CD14-positive monocyte (primary cell): ENCODE measurements around the gene NRG3. TPM values are rescaled to one million over a fixed set of nuclear protein-coding genes. Genes with fewer than 3 reads are reported as not detected.

Experiments used
- DNase-seq, 3 donors: peaks; one replicate each; pipeline ENCODE4 v3.0.0-alpha.2; 2011 to 2022
- H2AFZ ChIP-seq: 2 replicates; pipeline ENCODE4 v1.6.0; 2012; ENCODE audit warnings: mild to moderate bottlenecking, low read depth, low read length, inconsistent platforms; ENCODE audit not compliant: insufficient read depth, poor library complexity, severe bottlenecking
- H3K27ac ChIP-seq, 2 donors: 1 replicate in 1 of 2; 2 replicates in 1 of 2; pipeline ENCODE4 v1.5.1; 2012 to 2013; ENCODE audit warnings: low read length in 2 of 2, control low read depth in 1 of 2, inconsistent platforms in 1 of 2, low read depth in 1 of 2, mild to moderate bottlenecking in 1 of 2
- H3K27me3 ChIP-seq, 2 donors: one replicate each; pipeline versions ENCODE4 v1.6.0 to v1.6.1; 2011 to 2013; ENCODE audit warnings: low read length in 2 of 2; ENCODE audit not compliant: control insufficient read depth in 2 of 2, insufficient read depth in 2 of 2
- H3K36me3 ChIP-seq, 2 donors: replicated peaks in 1 of 2; 1 replicate in 1 of 2; 2 replicates in 1 of 2; pipeline versions ENCODE4 v1.5.1 to v1.6.1; 2012 to 2013; ENCODE audit warnings: low read length in 2 of 2, control low read depth in 1 of 2, inconsistent platforms in 1 of 2, mild to moderate bottlenecking in 1 of 2; ENCODE audit not compliant: insufficient read depth in 2 of 2, control insufficient read depth in 1 of 2
- H3K4me1 ChIP-seq, 2 donors: 1 replicate in 1 of 2; 2 replicates in 1 of 2; pipeline versions ENCODE4 v1.5.1 to v1.6.1; 2012 to 2013; ENCODE audit warnings: low read length in 2 of 2, control low read depth in 1 of 2, inconsistent platforms in 1 of 2, mild to moderate bottlenecking in 1 of 2, moderate library complexity in 1 of 2; ENCODE audit not compliant: insufficient read depth in 2 of 2, control insufficient read depth in 1 of 2
- H3K4me2 ChIP-seq: replicated peaks from 2 replicates; pipeline ENCODE3; 2012; ENCODE audit warnings: low read length, moderate library complexity, mild to moderate bottlenecking; ENCODE audit not compliant: poor library complexity, severe bottlenecking; ENCODE audit errors: extremely low read depth
- H3K4me3 ChIP-seq, 3 experiments: fragments of 200-600 bp in 1 of 3; sonication (generic) in 1 of 3; replicated peaks in 1 of 3; 1 replicate in 2 of 3; 2 replicates in 1 of 3; pipeline ENCODE4 v1.5.1; 2011 to 2013; ENCODE audit warnings: low read length in 3 of 3, mild to moderate bottlenecking in 3 of 3, control low read depth in 2 of 3, low read depth in 2 of 3, inconsistent platforms in 1 of 3, moderate library complexity in 1 of 3
- H3K79me2 ChIP-seq: 2 replicates; pipeline ENCODE4 v1.6.0; 2012; ENCODE audit warnings: mild to moderate bottlenecking, control low read depth, inconsistent platforms, low read length, moderate library complexity; ENCODE audit not compliant: insufficient read depth
- H3K9ac ChIP-seq: 2 replicates; pipeline ENCODE4 v1.6.0; 2017; ENCODE audit warnings: low read length, mild to moderate bottlenecking; ENCODE audit not compliant: insufficient read depth, poor library complexity, severe bottlenecking
- H3K9me3 ChIP-seq, 2 donors: replicated peaks in 1 of 2; 1 replicate in 1 of 2; 2 replicates in 1 of 2; pipeline versions ENCODE4 v1.5.1 to v1.6.1; 2012 to 2013; ENCODE audit warnings: low read length in 2 of 2, control low read depth in 1 of 2; ENCODE audit not compliant: control insufficient read depth in 1 of 2, insufficient read depth in 1 of 2
- H4K20me1 ChIP-seq: 2 replicates; pipeline ENCODE4 v1.6.0; 2012; ENCODE audit warnings: mild to moderate bottlenecking, low read length, control low read depth, moderate library complexity; ENCODE audit not compliant: insufficient read depth
- H3K27ac Mint-ChIP-seq, 7 donors: one replicate each; pipeline ENCODE4 v1.8.0; 2020; ENCODE audit warnings: mild to moderate bottlenecking in 7 of 7, mixed read lengths in 7 of 7, moderate library complexity in 6 of 7, inconsistent platforms in 2 of 7
- H3K27me3 Mint-ChIP-seq, 3 donors: one replicate each; pipeline ENCODE4 v1.8.0; 2021 to 2022; ENCODE audit warnings: low read depth in 3 of 3, mild to moderate bottlenecking in 3 of 3, mixed read lengths in 3 of 3, moderate library complexity in 3 of 3, inconsistent platforms in 1 of 3
- H3K36me3 Mint-ChIP-seq, 2 donors: one replicate each; pipeline ENCODE4 v1.8.0; 2020; ENCODE audit warnings: mixed read lengths in 2 of 2, inconsistent platforms in 1 of 2, mild to moderate bottlenecking in 1 of 2
- H3K4me1 Mint-ChIP-seq: one replicate; pipeline ENCODE4 v1.8.0; 2020; ENCODE audit warnings: mild to moderate bottlenecking, mixed read lengths
- H3K4me3 Mint-ChIP-seq, 2 donors: one replicate each; pipeline ENCODE4 v1.8.0; 2020; ENCODE audit warnings: mild to moderate bottlenecking in 2 of 2, mixed read lengths in 2 of 2, moderate library complexity in 1 of 2
- H3K9me3 Mint-ChIP-seq, 7 donors: one replicate each; pipeline ENCODE4 v1.8.0; 2020 to 2022; ENCODE audit warnings: mixed read lengths in 7 of 7, mild to moderate bottlenecking in 6 of 7, moderate library complexity in 6 of 7, inconsistent platforms in 2 of 7
- CTCF ChIP-seq: fragments of 200-600 bp; IDR thresholded peaks from one replicate; pipeline ENCODE4 v1.8.0; 2022; ENCODE audit warnings: antibody characterized with exemption, mild to moderate bottlenecking
- WGBS: methylation state at CpG from one replicate; pipeline ENCODE4 v1.1.5; 2013; ENCODE audit warnings: missing lambda C conversion rate; ENCODE audit not compliant: insufficient coverage; 5-methylcytosine and 5-hydroxymethylcytosine counted together
- intact Hi-C, 2 donors: fragments of 100-400 bp; cut with micrococcal nuclease; formaldehyde crosslinking; loops; one replicate each; pipeline versions ENCODE4 v1.15.0 to v1.15.1; 2023
- polyA plus RNA-seq, 3 donors: library from polyadenylated mRNA; depleted of rRNA in 1 of 3; unstranded in 2 of 3; stranded (reverse) in 1 of 3; fragments of 300-500 nt in 2 of 3; fragments of >200 nt in 1 of 3; fragmentation: Illumina TruSeq in 2 of 3; gene quantifications; 1 replicate in 2 of 3; 2 replicates in 1 of 3; pipeline ENCODE4 v1.2.3, GENCODE V29; 2012 to 2021

Gene NRG3
- polyA plus RNA-seq, 3 donors, result not detected

DNA sequence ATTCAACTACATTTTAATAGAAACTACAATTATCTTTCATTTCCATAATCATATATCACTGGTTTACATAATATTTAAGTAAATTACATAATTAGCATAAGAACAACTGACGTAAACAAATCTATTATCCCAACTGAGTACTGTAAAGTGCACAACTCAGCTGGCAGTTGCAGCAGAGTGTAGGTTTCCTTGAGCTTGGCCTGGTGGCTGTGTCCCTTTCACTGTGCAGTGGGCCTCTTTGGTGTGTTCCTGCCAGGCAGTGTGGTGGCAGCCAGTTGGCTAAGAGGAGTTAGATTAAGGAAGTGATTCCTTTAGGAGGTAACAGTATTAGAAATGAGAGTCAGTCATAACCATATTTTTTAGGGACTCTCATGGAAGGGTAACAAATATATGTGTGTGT lies 7.0 kb downstream of the NRG3 start:
- Histone ChIP-seq H4K20me1 (no peaks in the 10 kb centered on the region), H3K9ac (no peak overlapping the region), H3K27me3 (peaks cover 11 to 15% of the 10 kb centered on the region in 2 donors), H3K9me3 (peaks cover 0 to 2% of the 10 kb centered on the region in 2 donors), H3K4me1 (no peaks in the 10 kb centered on the region), H3K4me3 (no peak overlapping the region), H3K27ac (no peak overlapping the region), H3K36me3 (no peaks in the 10 kb centered on the region), H3K4me2 (no peak overlapping the region), H3K79me2 (no peaks in the 10 kb centered on the region), H2AFZ (no peak overlapping the region)
- Mint-ChIP-seq H3K4me3 (no peak overlapping the region), H3K27me3 (peaks cover 13 to 20% (median 15%) of the 10 kb centered on the region in 3 donors), H3K27ac (no peak overlapping the region), H3K9me3 (peaks cover 0 to 5% (median 0%) of the 10 kb centered on the region in 7 donors), H3K4me1 (no peaks in the 10 kb centered on the region), H3K36me3 (no peaks in the 10 kb centered on the region)
- WGBS, result no CpG with 5 or more reads among the region's 1 CpG
- intact Hi-C loops, result no loop called here
- DNase-seq, result no peak
- TF ChIP-seq CTCF, result no peak

DNA sequence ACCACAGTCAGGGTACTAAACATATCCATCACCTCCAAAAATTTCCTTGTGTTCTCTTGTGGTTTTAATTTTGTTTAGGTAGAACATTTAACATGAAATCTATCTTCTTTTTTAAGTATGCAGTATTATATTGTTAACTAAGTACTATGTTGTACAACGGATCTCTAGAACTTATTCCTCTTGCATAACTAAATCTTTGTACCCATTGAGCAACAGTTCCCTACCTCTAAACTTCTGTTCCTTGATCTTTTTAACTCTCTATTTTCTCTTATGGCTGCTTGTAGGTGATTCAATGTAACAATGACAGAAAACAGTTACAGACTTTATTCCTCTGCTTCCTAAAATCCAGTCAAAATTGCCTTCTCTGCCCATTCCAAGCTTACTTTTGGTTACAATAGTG lies 9.9 kb downstream of the NRG3 start:
- Mint-ChIP-seq H3K4me1 (no peaks in the 10 kb centered on the region), H3K27ac (no peak overlapping the region), H3K36me3 (no peaks in the 10 kb centered on the region), H3K9me3 (peaks cover 0 to 3% (median 0%) of the 10 kb centered on the region in 7 donors), H3K4me3 (no peak overlapping the region), H3K27me3 (peaks cover 0 to 4% (median 3%) of the 10 kb centered on the region in 3 donors)
- no CpG with 5 or more reads among the region's 1 CpG for WGBS
- DNase-seq, result no peak
- intact Hi-C loops, result no loop called here
- Histone ChIP-seq H3K79me2 (no peaks in the 10 kb centered on the region), H3K4me3 (no peak overlapping the region), H3K27ac (no peak overlapping the region), H2AFZ (no peak overlapping the region), H3K9me3 (no peaks in the 10 kb centered on the region), H4K20me1 (no peaks in the 10 kb centered on the region), H3K36me3 (no peaks in the 10 kb centered on the region), H3K4me2 (no peak overlapping the region), H3K9ac (no peak overlapping the region), H3K4me1 (no peaks in the 10 kb centered on the region), H3K27me3 (peaks cover 0 to under 1% of the 10 kb centered on the region in 2 donors)
- no peak for TF ChIP-seq CTCF
